ENCODE measurements around the gene CAMTA1. TPM values are rescaled to one million over a fixed set of nuclear protein-coding genes. Genes with fewer than 3 reads are reported as not detected.

Gene CAMTA1
- polyA plus RNA-seq, 1 of the 3 experiments (the other 2 are of a cell fraction) = 63.1 TPM

GRCh38 chr1:7209336-7209735 lies 424.1 kb downstream of the CAMTA1 start:
- no peaks in the 10 kb centered on the region for H3K27me3 ChIP-seq (ENCODE audit: insufficient read depth)
- H3K9me3 ChIP-seq = no peaks in the 10 kb centered on the region
- H3K4me1 ChIP-seq (ENCODE audit: control insufficient read depth in 1 of 2, insufficient read depth in 2 of 2, low read depth in 1 of 2, low read length in 1 of 2) = peaks cover 0 to 8% of the 10 kb centered on the region in 2 experiments; a peak in 2 of 4 replicates
- ChIA-PET CTCF (interaction anchor here (0.7 to 6.9 kb wide), 7 partner anchors 17 to 438 kb away, joined by 3 to 71 read pairs (median 11); no protein-coding TSS in a partner anchor), POLR2A (no interaction called here)
- H4K20me1 ChIP-seq (ENCODE audit: insufficient read depth) = no peaks in the 10 kb centered on the region
- H3K4me3 ChIP-seq (ENCODE audit: low read depth in 2 of 2, low read length in 1 of 2) = no peak overlapping the region
- no peak overlapping the region for H3K4me2 ChIP-seq
- no peaks in the 10 kb centered on the region for H3K79me2 ChIP-seq (ENCODE audit: insufficient read depth)
- DNase-seq = peak; percentile 42
- H3K9me2 ChIP-seq = no peaks in the 10 kb centered on the region
- no peak overlapping the region for H3K9ac ChIP-seq
- WGBS (ENCODE audit: low lambda C conversion rate) = 43% methylated on average over 3 of the region's 3 CpGs
- no peak overlapping the region for H3K27ac ChIP-seq (ENCODE audit: low read depth in 2 of 2, low read length in 1 of 2)
- H3K36me3 ChIP-seq (replicated peaks in 1 of 2; ENCODE audit: control insufficient read depth in 1 of 2, insufficient read depth in 2 of 2, low read length in 1 of 2) = no peaks in the 10 kb centered on the region
- H3F3A ChIP-seq (replicated peaks; ENCODE audit: insufficient read depth) = no peaks in the 10 kb centered on the region
- no peak overlapping the region for H2AFZ ChIP-seq (ENCODE audit: low read depth)
- TF ChIP-seq MEF2A (IDR thresholded peaks at IDR 0.05; ENCODE audit: borderline replicate concordance, low read depth) (no peak), CHD2 (IDR thresholded peaks at IDR 0.05; ENCODE audit: low read length, partially characterized antibody) (no peak), RCOR1 (IDR thresholded peaks at IDR 0.05; ENCODE audit: low read length) (no peak), JUND (IDR thresholded peaks at IDR 0.05) (no peak), USF2 (IDR thresholded peaks at IDR 0.05; ENCODE audit: borderline replicate concordance, low read depth, low read length) (no peak), ZBTB33 (IDR thresholded peaks at IDR 0.05; ENCODE audit: borderline replicate concordance, low read depth) (no peak), GABPA (IDR thresholded peaks at IDR 0.05; ENCODE audit: low read depth) (no peak), TEAD4 (IDR thresholded peaks at IDR 0.05; ENCODE audit: borderline replicate concordance, insufficient read depth) (no peak), RXRA (IDR thresholded peaks at IDR 0.05; ENCODE audit: borderline replicate concordance, low read depth) (no peak), RFX5 (IDR thresholded peaks at IDR 0.05; ENCODE audit: low read length) (no peak), ELF1 (IDR thresholded peaks at IDR 0.05) (no peak), IRF3 (IDR thresholded peaks at IDR 0.05; ENCODE audit: low read depth, low read length) (no peak), SMC3 (IDR thresholded peaks at IDR 0.05; ENCODE audit: low read depth, low read length) (peak; percentile 13; the same call in 1 of the 2 replicates), EP300 (IDR thresholded peaks at IDR 0.05; ENCODE audit: borderline replicate concordance in 1 of 2, low read depth in 1 of 2, low read length in 1 of 2) (peak in 1 of 2 experiments; percentile 54; a peak in 1 of 4 replicates), FOXJ3 (CRISPR knock-in tag; IDR thresholded peaks at IDR 0.05) (no peak), SIN3A (IDR thresholded peaks at IDR 0.05; ENCODE audit: borderline replicate concordance, low read depth, low read length) (no peak), MXI1 (IDR thresholded peaks at IDR 0.05; ENCODE audit: low read depth, low read length) (no peak), NRF1 (IDR thresholded peaks at IDR 0.05; ENCODE audit: low read depth, low read length) (no peak), NFIC (IDR thresholded peaks at IDR 0.05; ENCODE audit: borderline replicate concordance) (no peak), MAX (IDR thresholded peaks at IDR 0.05; ENCODE audit: low read depth) (no peak), REST (IDR thresholded peaks at IDR 0.05; ENCODE audit: low read depth, low read length) (no peak), TAF1 (IDR thresholded peaks at IDR 0.05; ENCODE audit: borderline replicate concordance, low read depth, low read length) (no peak), GATA2 (CRISPR knock-in tag; IDR thresholded peaks at IDR 0.05) (peak; percentile 60), USF1 (IDR thresholded peaks at IDR 0.05; ENCODE audit: borderline replicate concordance, low read depth) (no peak), FOSL2 (IDR thresholded peaks at IDR 0.05; ENCODE audit: borderline replicate concordance, low read depth) (no peak)
